ENCODE data around the gene PTPRJ. TPM values are rescaled to one million over a fixed set of nuclear protein-coding genes. Genes with fewer than 3 reads are reported as not detected.
A peak's percentile ranks its signal among the peaks of the same experiment; 100 is the strongest.

Gene PTPRJ
- total and polyA plus RNA-seq, 2 of the 13 experiments (the other 11 are each of a cell fraction or from before 2014, with no cell fraction given): 1.0 to 1.2 TPM

- TF ChIP-seq SMARCE1 (IDR thresholded peaks at IDR 0.05; ENCODE audit: borderline replicate concordance) (no peak), SOX13 (IDR thresholded peaks at IDR 0.05) (no peak), SOX13 (CRISPR knock-in tag; conservative IDR thresholded peaks at IDR 0.05 in 1 of 2, IDR thresholded peaks at IDR 0.05 in 1 of 2) (peak in 1 of 2 experiments; percentile 51; a peak in 1 of 4 replicates), CBX5 (CRISPR knock-in tag; IDR thresholded peaks at IDR 0.05; ENCODE audit: borderline replicate concordance) (0 out of 2 replicates have a peak, but pooled peaks have one; percentile 15), ZBTB46 (CRISPR knock-in tag; IDR thresholded peaks at IDR 0.05; ENCODE audit: borderline replicate concordance) (no peak), PAX8 (CRISPR knock-in tag; IDR thresholded peaks at IDR 0.05; ENCODE audit: borderline replicate concordance) (no peak), GATAD1 (CRISPR knock-in tag; IDR thresholded peaks at IDR 0.05) (0 out of 2 replicates have a peak, but pooled peaks have one; percentile 23)
- TF ChIP-seq, protein P1, sequence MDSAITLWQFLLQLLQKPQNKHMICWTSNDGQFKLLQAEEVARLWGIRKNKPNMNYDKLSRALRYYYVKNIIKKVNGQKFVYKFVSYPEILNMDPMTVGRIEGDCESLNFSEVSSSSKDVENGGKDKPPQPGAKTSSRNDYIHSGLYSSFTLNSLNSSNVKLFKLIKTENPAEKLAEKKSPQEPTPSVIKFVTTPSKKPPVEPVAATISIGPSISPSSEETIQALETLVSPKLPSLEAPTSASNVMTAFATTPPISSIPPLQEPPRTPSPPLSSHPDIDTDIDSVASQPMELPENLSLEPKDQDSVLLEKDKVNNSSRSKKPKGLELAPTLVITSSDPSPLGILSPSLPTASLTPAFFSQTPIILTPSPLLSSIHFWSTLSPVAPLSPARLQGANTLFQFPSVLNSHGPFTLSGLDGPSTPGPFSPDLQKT (CRISPR knock-in tag; IDR thresholded peaks at IDR 0.05; ENCODE audit: borderline replicate concordance): no peak
Measured at GRCh38 chr11:47941907-47942558, 38.3 kb upstream of the PTPRJ start (continued).
